Measurements from ENCODE around the gene POLD2.

The POLD2 gene

DNA sequence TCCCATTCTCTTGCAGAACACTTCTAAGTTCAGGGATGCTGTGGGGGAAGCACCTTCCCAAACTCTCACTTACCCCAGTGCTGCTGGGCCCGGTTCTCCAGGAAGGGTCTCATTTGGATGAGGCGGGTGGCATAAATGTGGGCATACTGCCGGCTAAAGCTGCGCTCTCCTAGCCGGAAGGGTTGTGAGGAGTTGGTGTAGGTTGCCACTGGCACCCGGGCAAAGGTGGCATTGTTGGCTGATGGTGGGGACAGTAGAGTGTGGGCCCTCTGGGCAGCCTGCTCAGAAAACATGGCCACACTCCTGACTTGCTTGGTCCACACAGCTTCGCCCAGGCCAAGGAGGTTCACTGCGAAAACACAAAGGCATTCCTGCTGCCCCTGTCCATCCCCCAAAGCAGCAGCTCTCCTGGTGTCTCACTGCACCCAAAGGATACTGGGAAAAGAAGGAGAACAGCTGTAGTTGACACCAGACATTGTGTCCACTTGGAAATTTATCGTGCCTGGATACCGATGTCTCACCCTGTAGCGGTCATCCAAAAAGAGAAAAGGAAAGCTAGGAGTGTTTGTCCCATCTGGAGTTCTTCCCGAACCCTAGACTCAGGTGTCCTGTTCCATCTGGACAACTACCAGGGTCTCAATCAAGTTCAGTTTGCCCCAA is 1.5 kb downstream of the POLD2 start:
- TF ChIP-seq, protein P1, sequence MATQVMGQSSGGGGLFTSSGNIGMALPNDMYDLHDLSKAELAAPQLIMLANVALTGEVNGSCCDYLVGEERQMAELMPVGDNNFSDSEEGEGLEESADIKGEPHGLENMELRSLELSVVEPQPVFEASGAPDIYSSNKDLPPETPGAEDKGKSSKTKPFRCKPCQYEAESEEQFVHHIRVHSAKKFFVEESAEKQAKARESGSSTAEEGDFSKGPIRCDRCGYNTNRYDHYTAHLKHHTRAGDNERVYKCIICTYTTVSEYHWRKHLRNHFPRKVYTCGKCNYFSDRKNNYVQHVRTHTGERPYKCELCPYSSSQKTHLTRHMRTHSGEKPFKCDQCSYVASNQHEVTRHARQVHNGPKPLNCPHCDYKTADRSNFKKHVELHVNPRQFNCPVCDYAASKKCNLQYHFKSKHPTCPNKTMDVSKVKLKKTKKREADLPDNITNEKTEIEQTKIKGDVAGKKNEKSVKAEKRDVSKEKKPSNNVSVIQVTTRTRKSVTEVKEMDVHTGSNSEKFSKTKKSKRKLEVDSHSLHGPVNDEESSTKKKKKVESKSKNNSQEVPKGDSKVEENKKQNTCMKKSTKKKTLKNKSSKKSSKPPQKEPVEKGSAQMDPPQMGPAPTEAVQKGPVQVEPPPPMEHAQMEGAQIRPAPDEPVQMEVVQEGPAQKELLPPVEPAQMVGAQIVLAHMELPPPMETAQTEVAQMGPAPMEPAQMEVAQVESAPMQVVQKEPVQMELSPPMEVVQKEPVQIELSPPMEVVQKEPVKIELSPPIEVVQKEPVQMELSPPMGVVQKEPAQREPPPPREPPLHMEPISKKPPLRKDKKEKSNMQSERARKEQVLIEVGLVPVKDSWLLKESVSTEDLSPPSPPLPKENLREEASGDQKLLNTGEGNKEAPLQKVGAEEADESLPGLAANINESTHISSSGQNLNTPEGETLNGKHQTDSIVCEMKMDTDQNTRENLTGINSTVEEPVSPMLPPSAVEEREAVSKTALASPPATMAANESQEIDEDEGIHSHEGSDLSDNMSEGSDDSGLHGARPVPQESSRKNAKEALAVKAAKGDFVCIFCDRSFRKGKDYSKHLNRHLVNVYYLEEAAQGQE (IDR thresholded peaks at IDR 0.05; ENCODE audit: insufficient read depth in 1 of 2, low read depth in 2 of 2, low read length in 2 of 2): no peak
- TF ChIP-seq POLR2AphosphoS5 (IDR thresholded peaks at IDR 0.05; ENCODE audit: low read depth, low read length) (no peak), TAF1 (IDR thresholded peaks at IDR 0.05; ENCODE audit: borderline replicate concordance, insufficient read depth, low read length) (no peak), SIN3A (IDR thresholded peaks at IDR 0.05; ENCODE audit: borderline replicate concordance, insufficient read depth, low read length) (no peak), FOXP2 (optimal IDR thresholded peaks at IDR 0.05; ENCODE audit: borderline replicate concordance, extremely low read depth, extremely low read length, insufficient read depth) (no peak)

DNA sequence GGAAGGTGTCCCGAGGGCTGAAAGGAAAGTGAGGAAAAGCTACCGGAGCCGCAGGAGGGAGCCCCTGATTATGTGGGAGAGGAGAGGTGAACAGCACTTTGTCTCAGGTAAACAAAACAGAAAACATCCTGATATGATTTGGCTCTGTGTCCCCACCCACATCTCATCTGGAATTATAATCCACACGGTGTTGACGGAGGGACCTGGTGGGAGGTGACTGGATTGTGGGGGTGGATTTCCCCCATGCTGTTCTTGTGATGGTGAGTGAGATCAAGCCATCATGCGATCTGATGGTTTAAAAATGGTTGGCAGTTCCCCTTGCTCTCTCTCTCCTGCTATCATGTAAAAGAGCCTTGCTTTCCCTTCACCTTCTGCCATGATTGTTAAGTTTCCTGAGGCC is 3.0 kb downstream of the POLD2 start:
- no peak for TF ChIP-seq SIN3A (IDR thresholded peaks at IDR 0.05; ENCODE audit: borderline replicate concordance, insufficient read depth, low read length)
- TF ChIP-seq POLR2AphosphoS5 (IDR thresholded peaks at IDR 0.05; ENCODE audit: low read depth, low read length): no peak
- no peak for TF ChIP-seq FOXP2 (optimal IDR thresholded peaks at IDR 0.05; ENCODE audit: borderline replicate concordance, extremely low read depth, extremely low read length, insufficient read depth)
- TF ChIP-seq TAF1 (IDR thresholded peaks at IDR 0.05; ENCODE audit: borderline replicate concordance, insufficient read depth, low read length): no peak
- TF ChIP-seq, protein P1 (IDR thresholded peaks at IDR 0.05; ENCODE audit: insufficient read depth in 1 of 2, low read depth in 2 of 2, low read length in 2 of 2): no peak

DNA sequence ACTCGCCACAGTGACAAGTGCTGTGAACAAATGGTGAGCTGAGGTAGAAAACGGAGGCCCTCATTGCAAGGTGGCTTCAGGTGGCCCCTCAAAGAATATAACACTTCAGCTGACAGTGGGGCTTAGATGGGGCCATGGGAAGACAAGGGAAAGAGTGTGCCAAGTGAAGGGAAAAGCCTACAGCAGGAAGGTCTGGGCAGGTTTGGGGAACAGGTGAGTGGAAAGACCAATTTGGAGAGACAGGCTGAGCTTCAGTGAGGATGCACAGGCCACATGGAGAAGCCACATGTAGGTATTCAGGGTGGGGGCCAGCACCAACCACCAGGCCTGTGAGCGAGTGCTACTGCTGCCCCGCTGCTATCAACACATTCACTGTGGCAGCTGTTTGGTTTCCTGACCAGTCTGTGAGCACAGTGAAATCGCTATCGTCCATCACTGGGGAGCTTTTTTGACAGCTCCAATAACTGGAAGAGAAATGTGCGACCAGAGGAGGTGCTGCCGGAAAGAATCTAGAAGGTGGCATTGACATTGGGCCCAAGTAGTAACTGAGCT is 3.4 kb downstream of the POLD2 start:
- TF ChIP-seq SIN3A (IDR thresholded peaks at IDR 0.05; ENCODE audit: borderline replicate concordance, insufficient read depth, low read length) (no peak), TAF1 (IDR thresholded peaks at IDR 0.05; ENCODE audit: borderline replicate concordance, insufficient read depth, low read length) (no peak), FOXP2 (optimal IDR thresholded peaks at IDR 0.05; ENCODE audit: borderline replicate concordance, extremely low read depth, extremely low read length, insufficient read depth) (no peak), POLR2AphosphoS5 (IDR thresholded peaks at IDR 0.05; ENCODE audit: low read depth, low read length) (no peak)
- TF ChIP-seq, protein P1 (IDR thresholded peaks at IDR 0.05; ENCODE audit: insufficient read depth in 1 of 2, low read depth in 2 of 2, low read length in 2 of 2): no peak

DNA sequence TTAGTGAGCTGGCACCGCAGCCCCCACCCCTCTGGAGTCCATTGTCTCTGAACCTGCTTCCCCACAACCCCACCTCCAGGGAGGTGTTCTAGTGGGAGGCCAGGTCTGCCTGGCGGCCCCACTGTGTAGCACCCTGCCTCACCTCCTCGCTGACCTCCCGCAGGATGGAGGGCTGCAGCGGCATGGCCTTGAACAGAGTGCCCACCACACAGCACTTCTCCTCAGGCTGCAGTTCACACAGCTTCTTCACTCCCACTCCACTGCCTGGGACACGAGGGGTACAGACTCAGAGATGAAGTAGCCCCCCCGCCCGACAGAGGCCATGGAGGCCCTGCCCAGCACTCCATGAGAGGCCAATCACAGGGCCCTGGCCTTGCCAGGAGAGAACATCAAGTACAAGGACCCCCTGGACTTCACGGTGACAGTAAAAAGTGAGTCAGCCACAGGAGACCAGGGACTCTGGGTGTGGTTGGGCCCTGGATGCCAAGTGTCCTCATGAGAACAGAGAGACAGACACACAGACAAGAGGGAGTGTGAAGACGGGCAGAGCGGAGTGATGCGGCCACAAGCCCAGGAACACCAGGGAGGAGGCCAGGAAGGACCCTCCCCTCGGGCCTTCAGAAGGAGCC is 5.4 kb downstream of the POLD2 start:
- TF ChIP-seq SIN3A (IDR thresholded peaks at IDR 0.05; ENCODE audit: borderline replicate concordance, insufficient read depth, low read length) (no peak), TAF1 (IDR thresholded peaks at IDR 0.05; ENCODE audit: borderline replicate concordance, insufficient read depth, low read length) (no peak), POLR2AphosphoS5 (IDR thresholded peaks at IDR 0.05; ENCODE audit: low read depth, low read length) (no peak), FOXP2 (optimal IDR thresholded peaks at IDR 0.05; ENCODE audit: borderline replicate concordance, extremely low read depth, extremely low read length, insufficient read depth) (no peak)
- TF ChIP-seq, protein P1 (IDR thresholded peaks at IDR 0.05; ENCODE audit: insufficient read depth in 1 of 2, low read depth in 2 of 2, low read length in 2 of 2): no peak
